Lung (tissue), 12 donors: ENCODE measurements around the gene RERE. TPM values are rescaled to one million over a fixed set of nuclear protein-coding genes. Genes with fewer than 3 reads are reported as not detected.

Source experiments
- ATAC-seq: fragments of 200-7000 bp; cut with Tn5 transposase; one replicate; pipeline ENCODE4 v1.9.1; 2020; ENCODE audit warnings: moderate number of reproducible peaks; ENCODE audit not compliant: insufficient read depth, low FRiP score
- DNase-seq, 3 donors: peaks; one replicate each; pipeline ENCODE4 v3.0.0-alpha.2; 2013 to 2017
- H3K27ac ChIP-seq, 2 donors: one replicate each; pipeline ENCODE4 v1.5.1; 2013; ENCODE audit warnings: mild to moderate bottlenecking in 2 of 2, moderate library complexity in 2 of 2, control low read depth in 1 of 2, inconsistent platforms in 1 of 2, low read depth in 1 of 2, low read length in 1 of 2
- H3K27me3 ChIP-seq, 3 donors: one replicate each; pipeline ENCODE4 v1.5.1; 2013; ENCODE audit warnings: low read length in 2 of 3; ENCODE audit not compliant: control insufficient read depth in 3 of 3, insufficient read depth in 3 of 3
- H3K36me3 ChIP-seq, 4 donors: one replicate each; pipeline ENCODE4 v1.5.1; 2013; ENCODE audit warnings: low read length in 4 of 4, mild to moderate bottlenecking in 1 of 4, moderate library complexity in 1 of 4; ENCODE audit not compliant: control insufficient read depth in 4 of 4, insufficient read depth in 4 of 4
- H3K4me1 ChIP-seq, 5 donors: one replicate each; pipeline ENCODE4 v1.5.1; 2013; ENCODE audit warnings: low read length in 5 of 5, mild to moderate bottlenecking in 2 of 5, moderate library complexity in 1 of 5; ENCODE audit not compliant: control insufficient read depth in 5 of 5, insufficient read depth in 5 of 5
- H3K4me3 ChIP-seq: one replicate; pipeline ENCODE4 v1.5.1; 2013; ENCODE audit warnings: mild to moderate bottlenecking, control low read depth, moderate library complexity
- H3K9ac ChIP-seq, 2 donors: one replicate each; pipeline ENCODE4 v1.5.1; 2013; ENCODE audit warnings: low read length in 2 of 2, control low read depth in 1 of 2; ENCODE audit not compliant: insufficient read depth in 1 of 2
- H3K9me3 ChIP-seq, 4 donors: one replicate each; pipeline ENCODE4 v1.5.1; 2013; ENCODE audit warnings: low read length in 3 of 4, mild to moderate bottlenecking in 1 of 4, moderate library complexity in 1 of 4; ENCODE audit not compliant: control insufficient read depth in 4 of 4, insufficient read depth in 3 of 4
- WGBS, 2 donors: extraction: QIAGEN DNeasy Blood & Tissue Kit; methylation state at CpG; one replicate each; pipeline ENCODE4 v1.1.7; 2013; 5-methylcytosine and 5-hydroxymethylcytosine counted together
- polyA plus RNA-seq, 2 donors: library from polyadenylated mRNA; stranded (reverse); fragments of 200-250 nt; gene quantifications; one replicate each; pipeline ENCODE4 v1.2.1, GENCODE V29; 2013
- total RNA-seq, 2 donors: library from RNA; depleted of rRNA in 1 of 2; stranded (reverse); fragments of >200 nt in 1 of 2; gene quantifications; one replicate each; pipeline ENCODE4 v1.2.1, GENCODE V29; 2014 to 2021
- TF ChIP-seq, protein P1 (sequence below): IDR thresholded peaks from 2 replicates; pipeline ENCODE4 v1.5.1; 2012; ENCODE audit warnings: mild to moderate bottlenecking; ENCODE audit errors: control extremely low read depth, extremely low read depth
- donor health status: control.
- donor health status: control.
- donor health status: Bipolar disorder and iron deficiency.
- donor health status: healthy.
- donor health status: DM: yes; HTN: yes; CAD: no.

The RERE gene
- total and polyA plus RNA-seq, 4 donors = 21.7 to 207 (median 57.5) TPM

DNA sequence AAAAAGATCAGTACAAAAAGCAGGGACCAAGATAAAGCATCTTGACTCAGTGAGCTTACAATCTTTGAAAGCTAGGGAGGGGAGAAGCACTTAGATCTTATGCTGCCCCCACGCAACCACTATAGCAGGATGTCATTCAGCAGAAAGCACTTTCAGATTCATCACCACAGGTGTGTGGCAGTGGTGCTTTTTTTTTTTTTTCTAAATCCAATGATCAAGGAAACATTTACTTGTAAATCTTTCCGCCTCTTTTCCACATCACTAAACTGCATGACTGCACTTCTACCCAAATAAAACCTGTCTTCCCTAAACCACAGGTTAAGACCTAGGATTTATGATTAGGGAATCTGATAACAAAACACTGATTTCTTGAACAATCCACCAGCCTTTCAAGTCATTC lies 344.8 kb downstream of the RERE start:
- TF ChIP-seq, protein P1, sequence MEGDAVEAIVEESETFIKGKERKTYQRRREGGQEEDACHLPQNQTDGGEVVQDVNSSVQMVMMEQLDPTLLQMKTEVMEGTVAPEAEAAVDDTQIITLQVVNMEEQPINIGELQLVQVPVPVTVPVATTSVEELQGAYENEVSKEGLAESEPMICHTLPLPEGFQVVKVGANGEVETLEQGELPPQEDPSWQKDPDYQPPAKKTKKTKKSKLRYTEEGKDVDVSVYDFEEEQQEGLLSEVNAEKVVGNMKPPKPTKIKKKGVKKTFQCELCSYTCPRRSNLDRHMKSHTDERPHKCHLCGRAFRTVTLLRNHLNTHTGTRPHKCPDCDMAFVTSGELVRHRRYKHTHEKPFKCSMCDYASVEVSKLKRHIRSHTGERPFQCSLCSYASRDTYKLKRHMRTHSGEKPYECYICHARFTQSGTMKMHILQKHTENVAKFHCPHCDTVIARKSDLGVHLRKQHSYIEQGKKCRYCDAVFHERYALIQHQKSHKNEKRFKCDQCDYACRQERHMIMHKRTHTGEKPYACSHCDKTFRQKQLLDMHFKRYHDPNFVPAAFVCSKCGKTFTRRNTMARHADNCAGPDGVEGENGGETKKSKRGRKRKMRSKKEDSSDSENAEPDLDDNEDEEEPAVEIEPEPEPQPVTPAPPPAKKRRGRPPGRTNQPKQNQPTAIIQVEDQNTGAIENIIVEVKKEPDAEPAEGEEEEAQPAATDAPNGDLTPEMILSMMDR = no peak
- Histone ChIP-seq H3K27me3 (no peaks in the 10 kb centered on the region), H3K27ac (no peak overlapping the region), H3K4me3 (no peak overlapping the region), H3K4me1 (peaks cover 1 to 27% (median 7%) of the 10 kb centered on the region in 5 donors), H3K36me3 (no peaks in the 10 kb centered on the region), H3K9me3 (no peaks in the 10 kb centered on the region), H3K9ac (no peak overlapping the region)
- 90 to 95% methylated on average over 2 of the region's 2 CpGs for WGBS, 2 donors
- no peak for DNase-seq
- ATAC-seq = no peak

DNA sequence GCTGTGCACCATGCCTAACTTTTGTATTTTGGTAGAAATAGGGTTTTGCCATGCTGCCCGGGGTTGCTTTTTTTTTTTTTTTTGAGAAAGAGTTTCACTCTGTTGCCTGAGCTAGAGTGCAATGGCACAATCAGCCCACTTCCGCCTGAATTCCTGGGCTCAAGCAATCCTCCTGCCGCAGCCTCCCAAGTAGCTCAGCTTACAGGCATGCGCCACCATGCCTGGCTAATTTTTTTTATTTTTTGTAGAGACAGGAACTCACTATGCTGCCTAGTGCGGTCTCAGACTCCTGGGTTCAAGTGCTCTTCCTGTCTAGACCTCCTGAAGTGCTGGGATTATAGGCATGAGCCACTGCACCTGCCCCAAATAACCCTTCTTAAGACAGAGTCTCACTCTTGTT lies 346.0 kb downstream of the RERE start:
- no peak overlapping the region for H3K4me3 ChIP-seq
- DNase-seq (no peak), ATAC-seq (no peak)
- no peak overlapping the region for H3K9ac ChIP-seq
- no peaks in the 10 kb centered on the region for H3K9me3 ChIP-seq
- no peaks in the 10 kb centered on the region for H3K27me3 ChIP-seq
- TF ChIP-seq, protein P1 = no peak
- 82 to 93% methylated on average over 5 of the region's 5 CpGs for WGBS, 2 donors
- no peak overlapping the region for H3K27ac ChIP-seq
- H3K36me3 ChIP-seq = no peaks in the 10 kb centered on the region
- H3K4me1 ChIP-seq = peaks cover 0 to 28% (median 9%) of the 10 kb centered on the region in 5 donors

DNA sequence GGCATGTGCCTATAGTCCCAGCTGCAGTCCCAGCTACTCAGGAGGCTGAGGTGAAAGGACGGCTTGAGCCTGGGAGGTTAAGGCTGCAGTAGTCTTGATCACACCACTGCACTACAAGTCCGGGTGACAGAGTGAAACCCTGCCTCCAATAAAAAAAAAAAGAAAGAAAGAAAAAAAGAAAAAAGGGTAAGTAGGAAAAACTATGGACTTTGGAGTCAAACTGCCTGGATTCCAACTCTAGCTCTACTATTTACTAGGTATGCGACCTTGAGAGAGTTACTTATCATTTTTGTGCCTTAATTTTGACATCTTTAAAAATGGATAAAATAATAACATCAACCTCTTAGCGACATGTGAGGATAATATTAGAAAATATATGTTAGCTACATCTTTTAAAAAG lies 348.7 kb downstream of the RERE start:
- ATAC-seq (no peak), DNase-seq (no peak)
- H3K9me3 ChIP-seq = no peaks in the 10 kb centered on the region
- H3K36me3 ChIP-seq = no peaks in the 10 kb centered on the region
- 93 to 97% methylated on average over 4 of the region's 4 CpGs for WGBS, 2 donors
- no peak overlapping the region for H3K27ac ChIP-seq
- peaks cover 0 to 39% (median 28%) of the 10 kb centered on the region in 5 donors for H3K4me1 ChIP-seq
- H3K9ac ChIP-seq = no peak overlapping the region
- TF ChIP-seq, protein P1 = no peak
- H3K4me3 ChIP-seq = no peak overlapping the region
- no peaks in the 10 kb centered on the region for H3K27me3 ChIP-seq

DNA sequence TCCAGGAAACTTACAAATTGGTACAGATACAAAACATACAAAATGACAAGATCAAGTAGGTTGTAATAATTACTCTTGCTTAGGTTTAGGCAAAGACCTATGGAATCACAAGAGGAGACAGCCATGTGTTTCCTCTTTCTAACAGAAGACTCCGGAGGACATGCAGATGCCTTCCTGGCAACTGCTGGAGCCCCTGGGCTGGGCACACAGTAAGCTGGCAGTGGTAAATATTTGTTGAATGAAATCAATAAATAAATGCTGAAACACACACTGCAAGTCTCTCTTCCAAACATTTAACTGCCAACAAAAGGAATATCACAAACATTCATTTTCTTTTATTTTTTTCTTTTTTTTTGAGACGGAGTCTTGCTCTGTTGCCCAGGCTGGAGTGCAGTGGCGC lies 350.1 kb downstream of the RERE start:
- Histone ChIP-seq H3K4me1 (peaks cover 10 to 50% (median 36%) of the 10 kb centered on the region in 5 donors), H3K27me3 (no peaks in the 10 kb centered on the region), H3K27ac (no peak overlapping the region), H3K4me3 (no peak overlapping the region), H3K9me3 (no peaks in the 10 kb centered on the region), H3K36me3 (no peaks in the 10 kb centered on the region), H3K9ac (no peak overlapping the region)
- 53 to 70% methylated on average over 3 of the region's 3 CpGs for WGBS, 2 donors
- TF ChIP-seq, protein P1 = no peak
- no peak for ATAC-seq
- DNase-seq = no peak
